ENCODE results near the gene MPRIP.

MPRIP gene

DNA sequence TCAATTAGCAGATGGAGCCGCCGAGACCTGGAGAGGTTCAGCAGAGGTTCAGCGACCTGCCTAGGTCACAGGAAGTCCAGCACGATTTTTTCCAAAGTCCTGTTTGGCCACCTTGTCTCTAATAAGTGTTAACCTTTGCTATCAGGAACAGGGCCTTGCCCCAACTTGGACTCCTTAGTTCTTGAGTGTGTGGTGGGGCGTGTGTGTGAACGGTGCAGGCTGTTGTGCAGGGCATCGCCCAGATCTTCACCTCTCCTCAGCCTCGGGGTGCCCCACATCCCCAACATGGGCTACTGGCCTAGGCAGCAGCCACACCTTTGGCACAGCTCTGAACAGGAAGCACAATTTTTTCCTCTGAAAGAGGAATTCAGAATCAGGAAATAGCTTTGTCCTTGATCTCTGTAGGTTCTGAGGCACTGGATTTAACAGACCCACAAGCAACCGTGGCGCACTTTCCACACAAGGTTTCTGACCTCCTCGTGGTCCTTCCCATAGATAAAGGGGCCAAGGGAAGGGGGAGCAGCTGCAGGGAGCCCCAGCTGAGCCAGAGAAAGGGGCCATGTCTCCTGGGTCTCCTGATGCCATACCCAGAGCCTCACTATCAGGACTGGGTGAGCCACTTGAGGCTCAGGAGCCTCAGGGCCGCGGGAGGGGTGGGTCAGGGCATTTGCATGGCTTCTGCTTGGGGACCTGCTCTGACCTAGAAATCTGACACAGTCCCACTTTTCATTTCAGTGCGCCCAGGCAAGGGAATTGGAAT, 10.4 kb downstream of the MPRIP start:
- DNase-seq, result no peak

DNA sequence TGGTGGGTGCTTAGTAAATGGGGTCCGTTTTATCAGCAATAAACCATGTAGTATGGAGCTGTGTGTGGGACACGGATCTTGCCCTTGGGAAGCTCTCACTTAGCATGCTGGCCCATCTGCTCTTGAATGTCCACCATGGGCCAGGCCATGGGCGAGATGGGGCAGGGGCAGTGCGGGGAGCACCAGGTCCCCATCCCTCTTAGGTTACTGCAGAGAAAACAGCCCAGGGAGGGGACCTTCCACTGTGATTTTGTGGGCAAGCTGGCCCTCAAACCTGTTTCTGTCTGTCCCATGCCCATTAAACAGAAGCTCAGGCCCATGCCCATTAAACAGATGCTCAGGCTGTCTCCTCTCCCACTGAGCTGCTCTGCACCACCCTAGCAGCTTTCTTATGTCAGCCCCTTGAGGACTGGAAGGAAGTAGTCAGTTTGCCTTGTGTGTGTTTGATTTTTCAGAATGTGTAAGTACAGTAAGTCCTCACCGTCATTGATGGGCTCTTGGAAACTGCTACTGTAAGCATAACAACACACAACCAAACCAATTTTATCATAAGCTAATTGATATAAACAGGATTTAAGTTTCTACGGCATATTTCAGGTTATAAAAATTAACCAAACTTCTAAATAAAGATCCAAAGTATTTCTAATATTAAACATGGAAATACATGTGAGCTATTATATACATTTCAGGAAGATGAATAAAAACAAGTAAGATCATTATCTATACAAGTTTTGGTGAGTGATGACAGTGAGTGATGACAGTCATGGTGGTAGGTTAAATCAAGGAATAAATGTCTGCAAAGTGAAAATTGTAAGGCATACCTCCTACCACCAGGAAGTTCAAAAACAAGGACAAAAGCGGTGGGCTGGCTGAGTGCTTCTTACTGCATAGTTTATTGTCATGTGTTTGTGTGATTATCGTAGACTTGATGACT, 11.5 kb downstream of the MPRIP start:
- no peak for DNase-seq

DNA sequence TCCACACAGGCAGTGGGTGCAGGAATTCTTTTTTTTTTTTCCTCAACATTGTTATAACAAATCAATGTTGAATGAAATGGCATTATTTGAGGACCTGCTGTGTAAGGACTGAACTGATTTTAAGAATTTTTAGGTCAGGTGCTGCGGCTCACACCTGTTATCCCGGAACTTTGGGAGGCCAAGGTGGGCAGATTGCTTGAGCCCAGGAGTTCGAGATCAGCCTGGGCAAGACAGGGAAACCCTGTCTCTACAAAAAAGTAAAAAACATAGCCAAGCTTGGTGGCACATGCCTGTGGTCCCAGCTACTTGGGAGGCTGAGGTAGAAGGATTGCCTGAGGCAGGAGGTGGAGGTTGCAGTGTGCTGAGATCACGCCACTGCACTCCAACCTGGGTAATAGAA, 12.4 kb downstream of the MPRIP start:
- no peak for DNase-seq

GRCh38 chr17:17055286-17056155, 13.3 kb downstream of the MPRIP start:
- DNase-seq, result no peak

DNA sequence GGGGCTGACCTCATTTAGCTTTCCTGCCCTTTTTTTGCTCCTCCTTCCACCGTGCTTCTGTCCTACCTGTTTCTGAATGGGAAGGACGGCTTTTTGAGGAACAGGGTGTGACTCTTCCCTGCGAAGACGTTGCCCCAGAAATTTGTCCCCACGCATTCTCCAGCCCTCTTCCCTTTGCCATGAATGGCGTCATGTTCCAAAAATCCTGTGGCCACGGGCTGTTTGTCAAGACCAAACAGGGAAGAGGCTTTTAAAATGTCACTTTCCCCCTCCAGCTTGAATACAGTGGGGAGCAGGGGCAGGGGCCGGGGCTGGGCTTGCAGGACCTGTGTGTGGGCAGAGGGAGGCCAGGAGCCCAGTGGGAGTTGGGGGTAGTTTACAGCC, 13.9 kb downstream of the MPRIP start:
- no peak for DNase-seq

- no peak for DNase-seq
Observed at GRCh38 chr17:17057057-17057551, 14.8 kb downstream of the MPRIP start.

GRCh38 chr17:17058304-17058703, 16.0 kb downstream of the MPRIP start:
- DNase-seq, result no peak

DNA sequence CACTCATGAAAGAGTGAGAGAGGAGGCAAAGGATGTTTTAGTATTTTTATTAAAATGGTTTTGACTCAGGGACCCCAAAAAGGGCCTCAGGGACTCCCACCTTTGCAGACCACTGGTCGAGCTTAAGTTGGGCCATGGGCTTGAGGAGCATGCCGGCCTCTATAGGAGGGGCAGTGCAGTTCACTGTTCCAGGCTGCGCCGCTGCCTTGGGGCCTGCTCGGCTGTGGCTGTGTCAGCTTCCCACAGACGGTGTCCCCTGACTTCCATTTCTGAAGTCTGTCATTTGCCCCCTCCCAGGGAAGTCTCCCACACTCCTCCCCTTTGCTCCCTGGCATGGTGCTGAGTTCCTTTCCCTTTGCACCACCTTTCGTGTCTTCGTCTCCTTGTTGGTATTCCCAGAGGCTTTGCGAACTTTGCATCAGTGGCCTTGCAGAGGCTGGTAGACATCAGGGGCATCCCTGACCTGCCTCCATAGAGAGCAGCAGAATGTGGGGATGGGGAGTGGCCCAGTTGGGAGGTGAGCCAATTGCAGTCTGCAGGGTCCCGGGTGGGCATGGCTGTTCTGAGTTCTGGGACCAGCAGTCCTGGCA, 17.1 kb downstream of the MPRIP start:
- no peak for DNase-seq

DNA sequence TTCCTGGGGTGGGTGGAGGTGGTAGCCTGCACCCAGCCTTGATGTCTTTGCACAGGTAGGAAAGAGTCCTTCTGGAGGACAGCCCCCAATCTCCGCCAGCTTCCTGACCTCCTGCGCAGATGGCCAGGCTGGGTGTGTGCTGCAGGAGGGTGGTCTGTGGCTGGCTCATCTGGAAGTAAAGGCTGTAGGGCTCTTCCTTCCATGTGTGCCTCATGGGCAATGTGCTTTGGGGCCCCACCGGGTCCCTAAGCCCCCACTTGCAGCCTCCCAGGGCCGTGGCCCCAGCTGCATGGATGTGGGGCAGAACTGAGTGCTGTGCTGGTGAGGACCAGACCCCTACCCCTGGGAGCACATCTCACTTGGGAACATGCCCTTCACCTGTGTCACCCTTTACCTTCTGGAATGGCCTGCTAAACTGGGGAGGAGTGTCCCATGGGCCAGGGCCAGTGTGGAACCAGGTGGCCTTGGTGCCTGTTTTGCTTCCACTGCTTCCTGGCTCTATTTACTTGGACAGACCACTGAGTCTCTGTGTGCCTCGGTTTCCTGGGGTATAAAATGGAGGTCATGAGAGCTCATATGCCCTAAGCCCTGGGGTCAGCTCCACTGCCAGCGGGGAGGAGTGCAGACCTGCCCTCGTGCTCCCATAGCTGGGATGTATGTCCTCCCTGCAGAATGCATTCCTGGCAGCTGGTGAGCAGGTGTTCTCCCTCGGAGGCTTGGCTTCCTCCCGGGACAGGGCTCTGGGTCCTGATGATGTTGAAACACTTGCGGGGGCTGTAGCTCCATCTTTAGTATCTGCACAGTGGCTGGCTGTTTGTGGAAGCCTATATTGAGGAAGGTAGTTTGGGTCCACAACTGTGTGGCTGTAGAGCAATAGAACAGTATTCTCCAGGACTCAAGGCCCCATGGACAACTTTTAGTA, 18.0 kb downstream of the MPRIP start:
- DNase-seq, result no peak

GRCh38 chr17:17060930-17061329, 18.7 kb downstream of the MPRIP start:
- no peak for DNase-seq

GRCh38 chr17:17061516-17061915, 19.3 kb downstream of the MPRIP start:
- no peak for DNase-seq

DNA sequence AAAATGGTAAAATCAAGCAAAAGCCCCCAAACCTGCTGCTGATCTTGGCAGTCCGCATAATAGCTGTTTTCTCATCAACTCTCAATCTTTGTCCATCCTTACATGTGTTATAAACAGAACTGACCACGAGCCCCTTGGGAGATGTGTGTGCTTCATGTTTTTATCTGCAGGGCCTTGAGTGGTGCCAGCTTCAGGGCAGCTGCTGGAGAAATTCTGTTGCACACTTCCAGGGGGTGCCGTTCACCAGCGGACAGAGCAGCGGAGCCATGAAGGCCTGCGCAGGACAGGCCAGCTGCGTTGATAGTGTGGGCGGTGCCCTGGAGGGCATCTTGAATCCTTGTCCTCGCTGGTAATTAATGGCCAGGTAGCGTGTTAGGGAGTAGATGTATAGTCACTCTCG, 20.1 kb downstream of the MPRIP start:
- DNase-seq, result no peak

DNA sequence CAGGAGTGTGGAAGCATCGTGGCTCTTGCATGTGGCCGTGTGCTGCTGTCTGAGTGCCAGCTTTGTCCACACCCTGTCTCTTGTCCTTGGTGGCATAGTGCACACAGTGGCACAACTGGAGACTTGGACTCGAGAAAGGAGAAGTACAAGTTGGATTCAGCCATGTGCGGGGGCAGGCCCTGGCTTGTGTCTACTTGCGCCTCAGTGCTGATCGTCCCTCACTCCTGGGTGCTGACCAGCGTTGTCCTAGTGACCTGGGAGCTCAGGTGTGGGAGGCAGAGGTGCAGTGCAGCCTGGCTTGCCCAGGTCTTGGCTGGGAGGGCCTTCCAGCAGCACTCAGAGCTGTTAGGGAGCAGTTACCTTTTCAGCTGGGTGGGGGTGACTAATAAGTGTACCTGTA, 20.6 kb downstream of the MPRIP start:
- no peak for DNase-seq

DNA sequence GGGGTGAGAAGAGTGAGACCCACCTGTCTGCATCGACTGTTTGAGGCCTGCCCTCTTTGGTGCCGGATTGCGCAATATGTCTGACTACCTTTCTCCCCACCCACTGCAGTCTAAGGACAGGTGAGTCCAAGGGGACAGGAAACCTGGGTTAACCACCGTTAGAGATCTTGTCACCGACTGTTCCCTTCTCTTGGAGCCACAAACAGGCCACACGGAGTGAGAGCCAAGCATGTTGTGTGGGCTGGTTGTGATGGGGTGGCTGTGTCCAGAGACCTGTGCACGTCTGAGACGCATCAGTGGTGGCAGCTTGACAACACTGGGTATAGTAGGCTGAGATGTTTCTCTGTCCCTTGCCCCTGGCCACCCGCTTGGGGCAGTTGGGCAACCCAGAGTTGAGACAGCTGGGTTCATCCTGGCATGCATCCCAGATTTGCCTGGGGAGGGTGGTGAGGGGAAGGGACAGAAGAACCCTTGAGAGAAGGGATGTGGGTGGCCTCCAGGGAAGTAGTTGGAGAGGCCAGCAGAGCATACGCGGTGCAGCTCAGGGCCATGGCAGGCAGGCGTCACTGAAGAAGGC, 21.4 kb downstream of the MPRIP start:
- no peak for DNase-seq

DNA sequence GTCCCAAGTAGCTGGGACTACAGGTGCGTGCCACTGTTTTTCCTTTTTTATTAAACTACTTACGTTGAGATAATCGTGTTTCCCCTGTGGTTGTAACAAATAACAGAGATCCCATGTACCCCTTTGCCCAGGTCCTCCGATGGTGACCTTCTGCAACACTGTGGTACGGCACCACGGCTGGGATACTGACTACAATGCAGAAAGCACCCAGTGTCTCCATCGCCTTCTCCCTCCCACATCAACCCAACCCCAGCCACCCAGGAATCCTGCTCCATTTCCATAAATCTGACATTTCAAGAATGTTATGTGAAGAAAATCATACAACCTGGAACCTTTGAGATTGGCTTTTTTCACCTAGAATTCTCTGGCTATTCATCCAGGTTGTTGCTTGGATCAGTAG, 22.1 kb downstream of the MPRIP start:
- DNase-seq, result no peak

- no peak for DNase-seq
Observed at GRCh38 chr17:17066021-17066420, 23.8 kb downstream of the MPRIP start.

- no peak for DNase-seq
Observed at GRCh38 chr17:17067257-17067656, 25.0 kb downstream of the MPRIP start.

DNA sequence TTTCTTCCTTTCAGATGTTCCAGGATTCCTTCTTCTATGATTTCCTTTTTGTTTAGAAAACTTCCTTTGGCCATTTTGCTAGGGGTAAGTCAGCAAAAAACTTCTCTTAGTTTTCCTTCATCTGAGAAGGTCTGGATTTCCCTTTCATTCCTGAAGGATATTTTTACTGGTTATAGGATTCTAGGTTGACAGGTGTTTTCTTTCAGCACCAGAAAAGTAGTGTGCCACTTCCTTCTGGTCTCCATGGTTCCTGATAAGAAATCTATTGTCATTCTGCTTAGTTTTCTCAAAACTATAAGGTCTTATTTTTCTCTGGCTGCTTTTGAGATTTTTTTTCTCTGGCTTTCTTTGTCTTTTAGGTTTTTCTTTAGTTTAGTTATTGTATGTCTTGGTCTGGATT, 27.6 kb downstream of the MPRIP start:
- DNase-seq, result peak; percentile 7

- DNase-seq, result no peak
Observed at GRCh38 chr17:17070931-17071330, 28.7 kb downstream of the MPRIP start.

DNA sequence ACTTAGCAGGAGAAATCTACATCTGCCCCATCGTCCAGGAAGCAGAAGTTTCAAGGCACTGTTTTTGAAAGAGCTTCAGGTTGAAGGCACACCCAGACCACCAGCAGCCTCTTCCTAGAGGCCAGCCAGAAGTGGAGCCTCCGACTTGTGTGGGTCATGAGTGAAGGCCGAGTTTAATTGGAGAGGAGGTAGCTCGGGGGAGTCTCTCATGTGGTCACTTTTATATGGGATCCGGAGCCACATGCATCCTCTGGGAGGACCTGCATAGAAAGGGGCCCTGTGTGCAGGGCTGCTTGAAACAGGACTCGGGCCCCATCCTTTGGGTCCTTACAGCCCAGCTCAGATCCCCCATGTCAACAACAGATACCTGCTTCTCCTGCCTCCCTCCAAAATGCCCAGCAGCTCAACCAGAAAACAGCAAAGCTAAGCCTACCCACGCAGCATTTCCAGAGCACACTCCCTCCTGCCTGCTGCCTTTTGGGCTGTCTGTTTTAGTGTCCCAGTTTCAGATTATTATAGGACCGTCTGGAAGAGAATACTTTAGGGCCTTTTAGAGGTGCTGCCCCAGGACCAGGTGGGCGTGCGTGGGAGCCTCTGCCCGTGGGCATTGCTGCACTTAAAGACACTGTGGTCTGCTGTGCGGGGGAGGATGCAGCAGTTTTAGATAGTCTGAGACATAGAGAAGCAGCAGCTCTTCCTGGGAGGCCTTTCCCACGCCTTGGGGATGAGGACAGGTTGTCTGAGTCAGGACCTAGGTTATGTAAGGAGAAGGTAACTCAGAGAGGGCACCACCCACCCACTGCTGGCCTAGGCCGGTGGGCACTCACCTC, 29.5 kb downstream of the MPRIP start:
- no peak for DNase-seq
